NCI-H1092 (cell line): ENCODE results near the gene LAMA5.

Source experiments
- DNase-seq: peaks from one replicate; lab custom pipeline; 2025; lab: John Stamatoyannopoulos, UW

LAMA5 gene

DNA sequence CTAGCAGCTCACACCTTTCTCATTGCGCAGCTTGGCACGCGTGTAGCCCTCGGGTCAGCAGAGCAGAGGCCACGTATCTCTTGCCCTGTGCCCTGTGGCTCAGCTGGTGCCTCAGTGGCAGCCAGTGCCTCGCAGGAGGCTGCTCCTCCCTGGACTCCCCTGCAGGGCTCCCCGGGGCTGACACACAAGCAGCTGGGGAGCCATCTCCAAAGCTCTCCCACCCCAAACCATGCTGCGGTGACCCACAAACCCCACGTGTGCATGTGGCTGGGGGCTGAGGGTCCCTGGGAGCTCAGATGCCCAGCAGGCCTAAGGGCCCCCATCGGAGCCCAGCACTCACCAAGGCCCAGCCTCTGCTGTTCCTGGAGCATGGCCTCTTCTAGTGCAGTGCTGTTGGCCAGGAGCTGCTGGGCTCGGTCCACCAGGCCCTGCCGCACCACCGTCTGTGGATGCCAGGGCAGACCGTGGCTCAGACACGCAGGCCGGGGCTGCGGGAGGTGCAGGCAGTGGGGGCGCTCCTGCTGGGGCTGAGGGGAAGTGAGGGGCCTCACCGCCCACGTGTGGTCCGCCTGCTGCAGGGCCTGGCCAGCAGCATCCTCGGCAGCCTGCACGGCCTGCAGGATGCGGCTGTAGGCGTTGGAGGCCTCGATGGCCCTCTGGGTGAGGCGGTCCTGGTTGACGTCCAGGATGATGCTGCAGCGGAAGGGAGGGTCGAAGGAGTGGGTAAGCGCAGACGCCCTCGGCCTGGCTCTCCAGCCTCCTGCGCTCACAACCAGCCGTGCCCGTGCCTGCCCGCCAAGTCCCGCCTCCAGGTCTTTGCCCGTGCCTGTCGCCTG lies 50.6 kb downstream of the LAMA5 start:
- no peak for DNase-seq

DNA sequence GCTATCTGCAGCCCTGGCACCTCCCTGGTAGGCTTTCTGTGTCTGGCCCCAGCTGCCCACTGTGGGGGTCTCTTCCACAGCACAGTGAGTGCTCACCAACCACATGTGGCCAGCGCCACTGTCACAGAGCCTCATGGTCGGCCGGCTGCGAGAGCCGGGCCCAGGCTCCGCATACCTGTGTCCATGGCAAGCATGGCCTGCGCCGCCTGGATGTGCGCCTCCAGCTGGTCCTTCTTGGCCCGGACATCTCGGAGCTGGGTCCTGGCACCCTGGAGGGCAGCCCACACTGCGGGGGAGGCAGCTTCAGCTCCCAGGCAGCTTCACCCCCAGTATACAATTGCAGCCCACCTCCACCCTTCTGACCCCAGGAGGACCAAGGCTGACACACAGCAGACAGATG lies 51.3 kb downstream of the LAMA5 start:
- no peak for DNase-seq

DNA sequence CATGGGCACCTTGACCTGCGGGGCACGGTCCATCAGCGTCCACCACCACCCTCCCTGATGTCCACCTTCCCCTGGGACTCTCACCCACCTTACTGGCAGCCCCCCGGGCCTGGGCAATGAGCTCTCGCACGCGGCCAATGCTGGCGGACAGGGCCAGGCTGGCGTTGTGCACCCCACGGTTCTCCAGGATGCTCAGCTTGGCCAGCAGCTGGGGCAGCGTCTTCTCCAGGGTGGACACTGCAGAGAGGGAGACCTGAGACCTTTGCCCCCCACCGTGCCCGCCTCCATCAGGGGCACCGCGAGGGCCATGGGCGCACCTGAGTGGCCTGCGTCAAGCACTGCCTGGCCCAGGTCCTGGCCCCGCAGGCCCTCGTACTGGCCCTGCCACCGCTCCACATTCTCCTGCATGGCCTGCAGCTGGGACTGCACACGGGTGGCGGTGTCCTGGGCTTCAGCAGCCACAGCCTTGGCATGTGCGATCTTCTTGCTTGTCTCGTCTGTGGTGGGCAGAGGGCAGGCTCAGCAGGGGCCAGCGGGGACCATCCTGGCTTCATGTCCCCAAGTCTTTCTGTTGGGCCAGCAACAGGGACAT lies 52.3 kb downstream of the LAMA5 start:
- DNase-seq, result no peak

DNA sequence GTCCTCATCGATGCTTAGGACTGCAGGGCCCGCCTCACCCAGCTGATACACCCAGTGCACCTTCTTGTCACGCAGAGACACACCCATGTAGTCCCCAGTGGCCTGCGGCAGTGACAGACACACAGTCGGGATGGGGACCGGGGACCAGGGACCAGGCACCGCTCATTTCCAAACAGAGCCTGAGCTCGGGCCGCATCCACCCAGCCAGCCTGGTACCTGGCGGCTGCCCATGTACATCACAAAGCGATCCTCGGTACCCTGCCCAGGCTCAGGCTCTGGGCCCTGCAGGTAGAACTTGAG lies 52.8 kb downstream of the LAMA5 start:
- DNase-seq, result no peak

DNA sequence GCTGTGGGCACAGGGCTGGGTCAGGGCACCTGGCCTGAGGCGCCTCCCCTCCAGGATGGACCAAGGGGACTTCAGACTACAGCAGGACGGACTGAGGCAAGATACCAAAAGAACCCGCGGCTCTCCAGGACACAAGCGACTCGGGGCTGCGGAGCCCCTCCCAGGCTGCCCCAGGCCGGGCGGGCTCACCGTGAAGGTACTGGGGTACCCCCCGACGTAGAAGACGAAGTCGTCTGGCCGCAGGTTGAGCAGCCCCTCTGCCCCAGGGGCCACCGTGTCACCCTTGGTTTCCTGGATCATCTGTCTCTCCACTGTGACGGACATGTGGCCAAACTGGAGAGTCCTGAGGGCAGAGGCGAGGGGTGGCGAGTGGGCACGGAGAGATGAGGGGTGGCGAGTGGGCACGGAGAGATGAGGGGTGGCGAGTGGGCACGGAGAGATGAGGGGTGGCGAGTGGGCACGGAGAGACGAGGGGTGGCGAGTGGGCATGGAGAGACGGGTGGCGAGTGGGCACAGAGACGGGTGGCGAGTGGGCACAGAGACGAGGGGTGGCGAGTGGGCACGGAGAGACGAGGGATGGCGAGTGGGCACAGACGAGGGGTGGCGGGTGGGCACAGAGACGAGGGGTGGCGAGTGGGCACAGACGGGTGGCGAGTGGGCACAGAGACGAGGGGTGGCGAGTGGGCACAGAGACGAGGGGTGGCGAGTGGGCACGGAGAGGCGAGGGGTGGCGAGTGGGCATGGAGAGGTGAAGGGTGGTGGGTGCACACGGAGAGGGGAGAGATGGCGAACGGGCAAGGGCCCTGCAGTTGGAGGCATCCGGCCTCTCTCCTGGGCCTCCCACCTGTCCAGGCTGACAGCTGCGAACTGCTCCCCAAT lies 53.4 kb downstream of the LAMA5 start:
- DNase-seq, result no peak

DNA sequence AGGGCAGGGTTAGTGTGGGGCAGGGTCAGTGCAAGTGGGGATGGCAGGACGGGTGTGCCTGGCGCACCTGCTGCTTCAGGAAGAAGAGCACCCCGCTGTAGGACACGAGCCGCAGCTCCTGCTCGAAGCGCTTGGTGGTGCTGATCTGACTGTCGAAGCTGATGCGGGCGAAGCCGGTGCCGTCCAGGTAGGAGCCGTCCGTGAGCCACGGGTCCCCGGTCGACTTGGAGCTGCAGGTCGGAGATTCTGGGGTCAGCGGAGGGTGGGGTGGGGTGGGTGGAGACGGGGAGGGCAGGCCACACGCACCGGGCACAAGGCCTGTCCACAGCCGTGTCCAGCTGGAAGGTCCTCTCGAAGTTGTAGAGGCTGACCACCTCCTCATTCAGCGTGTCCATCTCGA lies 54.1 kb downstream of the LAMA5 start:
- no peak for DNase-seq

DNA sequence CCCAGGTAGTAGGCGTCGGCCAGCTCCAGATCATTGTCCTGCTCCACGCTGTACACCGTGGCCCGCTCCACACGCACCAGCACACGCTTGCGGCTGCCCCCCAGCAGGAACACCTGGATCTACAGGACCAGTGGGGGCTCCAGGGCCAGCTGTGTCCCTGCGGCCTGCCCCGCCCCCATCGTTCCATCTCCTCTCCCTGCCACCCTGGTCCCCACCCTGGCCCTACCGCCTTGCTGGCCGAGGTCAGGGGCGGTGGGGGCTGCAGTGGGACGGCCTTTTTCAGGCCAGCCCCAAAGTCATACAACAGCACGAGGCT lies 54.5 kb downstream of the LAMA5 start:
- no peak for DNase-seq

DNA sequence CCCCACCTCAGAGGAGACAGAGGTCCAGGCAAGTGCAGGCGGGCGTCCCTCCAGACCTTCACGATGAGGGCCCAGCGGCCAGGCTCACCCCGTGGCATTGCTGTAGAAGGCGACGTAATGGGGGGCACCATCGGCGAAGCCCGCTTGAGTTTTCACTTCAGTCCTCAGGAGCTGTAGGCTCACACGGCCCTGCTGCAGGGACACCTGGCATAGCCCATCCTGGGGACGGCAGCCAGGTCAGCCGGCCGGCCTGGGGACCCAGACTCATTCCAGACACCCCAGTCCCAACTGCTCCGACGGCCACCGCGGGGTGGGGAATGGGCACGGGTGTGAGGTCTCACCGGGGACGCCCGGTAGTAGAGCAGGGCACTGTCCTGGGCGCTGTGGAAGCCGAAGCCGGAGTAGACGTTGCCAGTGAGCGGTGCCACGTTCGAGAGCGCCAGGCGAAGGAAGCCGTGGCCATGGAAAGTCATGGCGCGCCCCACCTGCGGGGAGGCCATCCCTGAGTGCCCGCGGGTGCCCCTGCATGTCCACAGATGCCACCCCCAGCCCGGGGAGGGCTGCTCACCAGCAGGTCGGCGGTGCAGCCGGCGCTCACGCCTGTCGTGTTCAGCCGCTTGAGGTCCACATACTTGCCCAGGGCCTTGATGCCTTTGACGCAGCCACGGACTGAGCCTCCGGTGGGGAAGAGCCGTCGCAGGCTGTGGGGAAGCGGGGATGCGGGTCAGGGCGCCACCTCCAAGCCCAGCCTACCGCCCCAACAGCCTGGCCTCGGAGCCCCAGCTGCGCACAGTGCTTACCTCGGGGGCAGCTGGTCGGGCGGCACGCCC lies 55.1 kb downstream of the LAMA5 start:
- DNase-seq, result no peak

DNA sequence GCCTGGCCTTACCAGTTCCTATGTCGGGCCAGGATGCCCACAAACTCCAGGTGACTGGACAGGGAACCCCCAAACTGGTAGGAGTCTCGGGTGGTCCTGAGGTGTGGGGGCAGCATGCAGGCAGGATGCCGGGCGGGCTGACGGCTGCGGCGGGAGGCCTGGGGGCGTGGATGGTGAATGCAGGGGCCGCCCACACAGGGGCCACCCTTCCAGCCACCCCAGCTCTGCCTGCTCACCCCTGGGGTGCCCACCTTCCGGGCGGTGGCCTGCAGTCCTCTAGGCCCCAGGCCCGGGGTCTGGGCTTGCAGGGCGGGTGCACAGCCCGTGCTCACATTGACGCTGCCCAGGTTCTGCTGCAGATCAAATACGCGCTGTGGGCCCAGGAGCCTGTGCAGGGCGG lies 56.0 kb downstream of the LAMA5 start:
- DNase-seq, result no peak

DNA sequence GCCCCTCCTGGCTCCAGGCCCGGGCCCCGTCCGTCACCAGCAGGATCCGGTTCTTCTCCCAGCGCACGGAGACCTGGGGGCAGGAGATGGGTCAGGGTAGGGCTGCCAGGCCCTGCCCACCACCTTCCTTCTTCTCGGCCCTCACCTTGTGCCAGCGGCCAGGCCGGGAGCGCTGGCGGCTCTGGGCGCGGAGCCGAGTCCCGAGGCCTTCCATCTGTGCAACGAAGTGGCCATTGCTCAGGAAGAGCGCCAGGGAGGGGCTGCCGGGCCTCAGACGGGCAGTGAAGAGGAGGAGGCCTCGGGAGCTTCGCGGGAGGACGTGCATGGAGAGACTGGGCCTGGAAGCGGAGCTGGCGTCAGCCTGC lies 56.4 kb downstream of the LAMA5 start:
- DNase-seq, result no peak

DNA sequence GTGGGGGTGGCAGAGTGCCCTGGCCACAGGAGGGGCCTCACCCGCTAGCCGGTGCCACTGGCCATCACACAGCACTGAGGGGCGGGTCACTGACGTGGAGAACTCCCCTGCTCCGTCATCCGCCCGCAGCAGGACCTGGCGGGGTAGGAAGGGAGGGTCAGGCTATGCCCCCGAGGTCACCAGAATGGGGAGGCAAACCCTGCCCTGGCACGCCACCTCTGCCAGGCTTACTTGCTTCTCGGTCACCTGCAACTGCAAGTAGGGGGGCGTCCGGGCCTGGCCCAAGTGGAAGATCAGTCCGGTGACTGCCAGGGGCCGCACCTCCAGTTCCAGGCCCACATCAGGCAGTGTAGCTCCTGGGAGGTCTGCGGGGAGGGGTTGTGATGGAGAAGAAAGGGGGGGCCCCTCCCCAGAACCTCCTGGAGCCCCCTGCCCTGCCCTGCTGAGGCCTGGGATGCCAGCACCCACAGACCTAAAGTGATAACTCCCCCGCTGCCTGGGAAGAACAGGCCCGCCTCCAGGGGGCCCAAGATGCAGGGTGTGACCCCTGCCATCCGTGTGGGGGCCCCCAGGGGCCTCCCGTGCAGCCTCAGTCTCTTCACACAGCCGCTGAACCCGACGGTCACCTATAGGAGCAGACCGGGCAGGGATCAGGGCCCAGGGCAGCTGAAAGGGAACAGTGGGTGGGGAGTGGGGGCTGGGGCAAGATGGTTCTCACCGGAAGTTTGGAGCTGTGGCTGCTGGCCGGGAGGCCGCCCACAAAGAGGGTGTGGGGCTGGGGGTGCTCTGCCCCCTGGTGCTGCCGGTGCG lies 57.0 kb downstream of the LAMA5 start:
- DNase-seq, result no peak

DNA sequence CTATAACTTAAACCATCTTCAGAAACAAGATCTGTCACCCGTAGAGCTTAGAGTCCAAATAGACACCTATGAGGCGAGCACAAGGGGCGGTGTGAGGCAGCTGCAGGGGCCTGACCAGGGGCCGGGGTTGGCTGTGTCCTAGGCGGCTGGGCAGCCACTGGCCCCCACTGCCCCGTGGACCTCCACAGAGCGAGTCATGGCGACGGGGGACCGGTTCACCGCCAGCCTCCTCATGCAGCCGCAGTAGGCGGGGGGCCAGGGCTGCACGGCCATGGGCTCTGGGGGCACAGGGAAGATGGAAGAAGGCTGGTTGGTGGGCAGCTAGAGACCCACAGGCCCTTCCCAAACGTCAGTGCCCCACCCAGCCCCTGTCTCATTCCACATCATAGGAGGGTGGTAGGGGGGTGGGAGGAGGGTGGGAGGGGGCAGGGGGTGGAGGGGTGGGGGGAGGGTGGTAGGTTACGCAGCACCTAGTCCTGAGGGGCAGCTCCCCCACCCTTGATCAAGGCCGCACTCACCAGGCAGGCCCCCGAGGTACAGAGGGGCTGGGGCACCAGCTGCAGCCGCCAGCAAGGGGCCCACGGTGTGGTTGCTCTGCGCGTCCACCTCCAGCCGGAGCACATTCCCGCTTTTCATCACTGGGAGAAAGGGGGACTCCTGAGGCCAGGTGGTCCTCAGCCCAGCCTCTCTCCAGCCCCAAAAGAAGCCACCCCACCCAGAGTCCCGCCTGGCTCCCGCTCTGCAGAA lies 57.7 kb downstream of the LAMA5 start:
- DNase-seq, result no peak

DNA sequence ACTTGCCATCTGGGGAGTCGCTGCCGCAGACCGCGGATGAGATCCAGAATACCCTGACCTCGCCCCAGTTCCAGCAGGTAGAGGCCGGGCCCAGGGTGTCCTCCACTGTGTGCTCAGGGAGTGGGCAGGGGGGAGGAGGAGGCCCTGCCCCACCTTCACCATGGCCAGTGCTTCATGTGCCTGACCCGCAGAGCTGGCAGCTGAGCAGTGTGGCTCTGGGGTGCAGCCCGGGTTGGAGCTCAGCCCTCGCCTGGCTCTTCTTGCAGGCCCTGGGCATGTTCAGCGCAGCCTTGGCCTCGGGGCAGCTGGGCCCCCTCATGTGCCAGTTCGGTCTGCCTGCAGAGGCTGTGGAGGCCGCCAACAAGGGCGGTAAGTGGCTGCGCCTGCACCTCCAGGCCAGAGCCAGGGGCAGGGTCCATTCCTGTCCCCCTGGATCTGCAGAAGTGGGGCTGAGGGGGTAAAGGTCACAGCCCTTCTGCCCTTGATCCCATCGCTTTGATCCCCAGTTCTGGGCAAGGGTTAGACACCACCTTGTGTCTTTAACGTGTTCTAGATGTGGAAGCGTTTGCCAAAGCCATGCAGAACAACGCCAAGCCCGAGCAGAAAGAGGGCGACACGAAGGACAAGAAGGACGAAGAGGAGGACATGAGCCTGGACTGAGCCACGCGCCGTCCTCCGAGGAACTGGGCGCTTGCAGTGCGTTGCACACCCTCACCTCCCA lies 58.9 kb downstream of the LAMA5 start:
- DNase-seq, result no peak

DNA sequence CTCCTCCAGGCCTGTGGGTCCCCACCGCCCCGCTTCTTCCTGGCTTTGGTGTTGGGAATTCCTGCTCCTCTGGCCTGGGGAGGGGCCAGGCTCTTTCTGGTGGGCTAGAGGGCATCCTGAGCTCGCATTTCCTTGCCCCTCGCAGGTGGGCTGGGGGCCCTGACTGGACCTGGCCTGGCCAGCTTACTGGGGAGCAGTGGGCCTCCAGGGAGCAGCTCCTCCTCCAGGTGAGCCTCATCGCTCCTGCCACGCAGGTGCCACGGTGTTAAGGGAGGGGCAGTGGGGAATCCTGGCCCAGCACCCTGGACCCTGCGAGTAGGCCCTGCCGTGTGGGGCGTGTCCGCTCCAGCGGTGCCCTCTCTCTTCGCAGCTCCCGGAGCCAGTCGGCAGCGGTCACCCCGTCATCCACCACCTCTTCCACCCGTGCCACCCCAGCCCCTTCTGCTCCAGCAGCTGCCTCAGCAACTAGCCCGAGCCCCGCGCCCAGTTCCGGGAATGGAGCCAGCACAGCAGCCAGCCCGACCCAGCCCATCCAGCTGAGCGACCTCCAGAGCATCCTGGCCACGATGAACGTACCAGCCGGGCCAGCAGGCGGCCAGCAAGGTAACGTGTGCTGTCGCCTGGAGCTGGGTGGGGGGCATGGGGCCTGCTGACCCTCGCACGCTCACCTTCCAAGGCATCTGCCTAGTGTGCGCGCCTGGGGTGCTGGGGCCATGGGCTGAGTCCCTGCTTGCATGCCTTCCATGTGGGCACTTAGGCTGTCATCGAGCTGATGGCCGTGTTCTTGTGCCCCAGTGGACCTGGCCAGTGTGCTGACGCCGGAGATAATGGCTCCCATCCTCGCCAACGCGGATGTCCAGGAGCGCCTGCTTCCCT lies 59.6 kb downstream of the LAMA5 start:
- DNase-seq, result no peak

DNA sequence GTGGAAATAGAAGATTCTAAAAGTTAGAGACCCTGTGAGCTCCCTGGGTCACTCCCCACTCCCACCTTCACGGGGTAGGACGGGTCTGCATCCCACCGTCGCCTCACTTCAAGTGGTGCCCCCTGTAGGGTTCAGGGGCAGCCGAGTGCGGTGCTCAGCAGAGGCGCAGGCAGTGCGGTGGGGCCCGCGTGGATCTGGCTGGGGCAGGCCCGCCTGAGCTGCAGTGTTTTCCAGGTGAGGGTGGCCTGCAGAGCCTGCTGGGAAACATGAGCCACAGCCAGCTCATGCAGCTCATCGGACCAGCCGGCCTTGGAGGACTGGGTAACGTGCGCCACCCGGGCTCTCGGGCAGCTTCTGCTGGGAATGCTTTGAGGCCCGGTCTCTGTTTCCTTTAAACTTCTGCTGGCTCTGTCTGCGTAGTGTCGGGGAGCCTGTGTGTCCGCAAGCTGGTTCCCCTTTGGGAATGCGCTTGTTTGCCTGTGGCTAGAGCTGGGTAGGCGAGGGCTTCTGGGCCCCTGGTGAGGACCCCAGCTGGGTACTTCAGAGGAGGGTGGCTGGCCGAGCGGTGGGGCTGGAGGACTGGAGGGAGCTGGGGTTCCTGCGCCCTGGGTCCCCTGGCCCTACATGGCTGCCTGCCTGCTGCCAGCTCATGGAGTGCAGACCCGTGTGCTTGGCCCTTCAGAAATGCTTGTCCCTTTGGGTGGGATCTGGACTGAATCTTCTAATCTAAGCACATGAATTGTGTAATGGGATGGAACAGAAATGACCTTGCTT lies 60.5 kb downstream of the LAMA5 start:
- DNase-seq, result no peak

DNA sequence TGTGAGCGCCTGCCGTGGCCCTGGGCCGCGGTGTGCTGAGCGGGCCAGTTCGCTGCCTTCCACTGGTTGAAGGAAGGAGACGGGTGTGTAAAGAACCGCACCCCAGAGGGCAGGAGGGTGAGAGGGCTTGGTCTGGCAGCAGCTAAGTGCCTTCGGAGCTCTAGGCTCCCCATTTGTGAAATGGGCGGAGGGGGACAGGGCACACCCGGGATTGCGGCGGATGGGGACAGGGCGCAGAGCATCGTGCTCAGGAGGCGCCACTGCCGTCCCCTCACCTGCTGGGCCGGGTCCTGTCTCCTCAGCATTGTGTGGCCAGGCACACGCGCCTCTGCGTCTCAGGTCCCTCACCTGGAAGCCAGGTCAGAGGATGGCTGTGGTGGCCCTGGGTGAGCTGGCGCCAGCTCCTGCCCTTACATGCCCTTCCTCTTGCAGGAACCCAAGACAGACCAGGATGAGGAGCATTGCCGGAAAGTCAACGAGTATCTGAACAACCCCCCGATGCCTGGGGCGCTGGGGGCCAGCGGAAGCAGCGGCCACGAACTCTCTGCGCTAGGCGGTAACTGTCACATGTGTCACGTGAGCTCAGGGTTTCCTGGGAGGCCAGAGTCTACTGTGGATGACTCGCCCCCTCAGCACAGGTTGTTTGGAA lies 61.2 kb downstream of the LAMA5 start:
- DNase-seq, result no peak

DNA sequence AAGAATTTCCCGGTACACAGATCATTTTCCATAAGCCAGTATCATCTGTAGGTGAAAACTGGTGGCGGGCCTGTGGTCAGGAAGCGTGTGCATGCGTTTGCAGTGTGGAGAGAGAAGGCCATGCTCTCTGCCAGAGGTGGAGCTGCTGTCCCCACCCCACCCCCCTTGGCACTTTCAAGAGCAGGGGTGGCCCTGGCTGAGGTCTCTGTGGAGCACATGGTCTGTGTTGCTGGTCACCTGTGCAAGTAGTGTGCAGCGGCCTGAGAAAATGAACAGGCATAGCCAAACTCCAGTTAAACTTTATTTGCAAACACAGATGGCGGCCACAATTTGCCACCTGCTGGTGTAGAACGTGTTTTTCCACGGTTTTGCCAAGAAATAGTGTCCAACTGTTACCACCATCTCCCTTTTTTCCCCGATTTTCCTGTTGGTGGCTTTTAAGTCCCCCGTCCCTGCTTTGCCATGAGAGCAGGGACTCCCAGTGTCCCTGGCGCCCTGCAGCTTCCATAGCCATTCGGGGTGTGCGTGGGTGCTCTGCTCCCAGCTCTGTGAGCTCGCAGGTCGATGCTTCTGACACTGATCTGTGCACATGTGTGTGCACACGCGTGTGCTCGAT lies 61.9 kb downstream of the LAMA5 start:
- DNase-seq, result no peak
